Activated T-cell treated with anti-CD3 and anti-CD28 coated beads for 1 hour (primary cell): Measurements from ENCODE around the gene PPP2R1A.

Experiments
- DNase-seq: peaks from one replicate; pipeline ENCODE4 v3.0.0-alpha.2; 2020; ENCODE audit warnings: low read depth

Gene PPP2R1A

DNA sequence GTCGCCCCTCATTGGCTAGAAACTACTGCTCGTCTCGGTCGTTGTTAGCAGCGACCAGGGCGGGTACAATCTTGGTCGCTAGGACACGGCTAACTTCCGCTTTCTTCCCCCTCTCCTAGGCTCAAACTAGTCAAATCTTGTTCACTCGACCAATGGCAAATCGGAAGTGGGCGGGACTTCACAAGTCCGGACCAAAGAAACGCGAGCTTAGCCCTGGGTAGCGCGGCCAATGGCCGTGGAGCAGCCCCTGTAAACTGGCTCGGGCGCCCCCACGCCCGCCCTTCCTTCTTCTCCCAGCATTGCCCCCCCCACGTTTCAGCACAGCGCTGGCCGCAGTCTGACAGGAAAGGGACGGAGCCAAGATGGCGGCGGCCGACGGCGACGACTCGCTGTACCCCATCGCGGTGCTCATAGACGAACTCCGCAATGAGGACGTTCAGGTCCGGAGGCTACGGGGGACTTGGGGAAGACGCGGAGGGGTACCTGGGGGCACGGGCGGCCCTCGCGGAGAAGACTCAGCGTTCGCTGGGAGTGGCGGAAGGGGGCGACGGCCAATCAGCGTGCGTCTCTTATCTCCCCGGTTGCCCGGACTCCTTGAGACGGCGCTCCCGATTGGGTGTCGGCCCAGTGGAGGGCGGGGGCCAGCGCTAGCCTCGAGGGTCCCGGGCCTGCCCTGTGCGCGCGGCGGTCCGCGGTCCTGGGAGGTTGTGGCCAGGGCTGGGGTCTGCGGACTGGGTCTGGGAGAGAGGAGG is at the start of gene PPP2R1A:
Gene PPP2R1A (plus strand): TSS at position 318 of the 752 bp plus-strand sequence. CDS start 45 bp downstream, at position 363.
- peak; percentile 94 for DNase-seq

DNA sequence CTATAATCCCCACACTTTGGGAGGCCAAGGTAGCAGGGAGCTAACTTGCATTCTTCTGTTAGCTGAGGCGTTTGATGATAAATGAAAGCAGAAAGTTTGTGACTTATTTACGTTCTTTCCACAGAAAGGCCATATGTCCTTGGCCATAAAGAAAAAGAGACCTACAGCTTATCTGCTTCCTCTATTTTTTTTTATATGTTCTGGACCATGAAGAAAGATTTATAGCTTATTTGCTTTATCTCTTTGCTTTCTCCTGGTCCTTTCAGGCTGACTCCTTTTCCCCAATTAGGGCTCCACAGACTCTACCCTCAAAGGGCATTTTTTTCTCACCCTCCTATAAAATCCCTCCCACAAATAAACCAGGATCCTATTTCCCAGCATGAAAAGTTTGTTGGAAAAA is 48.6 kb upstream of the PPP2R1A start:
- no peak for DNase-seq

DNA sequence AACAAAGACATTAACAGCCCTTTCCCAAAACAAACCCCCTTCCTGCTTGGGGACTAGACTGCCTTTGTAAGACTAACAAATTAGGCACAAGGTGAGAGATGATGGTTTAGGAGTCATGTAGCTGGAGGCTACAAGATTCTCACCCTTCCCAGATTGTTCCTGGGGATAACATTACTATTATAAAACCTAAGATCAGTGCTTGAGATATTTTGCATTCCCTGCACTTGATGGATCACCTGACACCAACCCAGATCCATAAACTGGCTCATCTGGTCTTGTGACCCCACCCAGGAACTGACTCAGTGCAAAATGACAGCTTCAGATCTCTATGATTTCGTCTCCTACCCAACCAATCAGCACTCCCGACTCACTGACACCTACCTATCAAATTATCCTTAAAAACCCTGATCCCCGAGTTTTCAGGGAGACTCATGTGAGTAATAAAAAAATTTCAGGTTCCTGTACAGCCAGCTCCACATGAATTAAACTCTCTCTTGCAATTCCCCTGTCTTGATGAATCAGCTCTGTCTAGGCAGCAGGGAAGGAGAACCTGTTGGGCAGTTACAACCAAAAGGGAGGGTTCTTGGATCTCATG is 47.8 kb upstream of the PPP2R1A start:
- no peak for DNase-seq

DNA sequence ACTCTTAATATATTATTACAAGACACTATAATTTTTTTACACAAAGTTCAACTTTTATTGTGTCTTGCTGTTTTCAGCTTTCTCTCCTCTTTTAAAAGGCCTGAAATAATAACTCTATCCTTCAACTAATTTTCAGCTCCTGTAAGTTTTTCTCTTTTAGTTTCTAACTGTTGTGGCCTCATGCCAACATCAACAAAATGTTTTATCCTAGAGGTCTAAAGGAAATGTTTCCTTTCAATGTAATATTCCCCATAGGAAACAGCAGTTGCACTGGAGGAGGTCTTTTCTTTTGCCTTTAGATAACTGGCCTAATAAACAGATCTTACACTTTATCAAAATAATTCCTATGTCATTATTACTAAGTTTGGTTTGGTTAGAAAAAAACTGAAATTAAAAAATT is 41.6 kb upstream of the PPP2R1A start:
- no peak for DNase-seq

DNA sequence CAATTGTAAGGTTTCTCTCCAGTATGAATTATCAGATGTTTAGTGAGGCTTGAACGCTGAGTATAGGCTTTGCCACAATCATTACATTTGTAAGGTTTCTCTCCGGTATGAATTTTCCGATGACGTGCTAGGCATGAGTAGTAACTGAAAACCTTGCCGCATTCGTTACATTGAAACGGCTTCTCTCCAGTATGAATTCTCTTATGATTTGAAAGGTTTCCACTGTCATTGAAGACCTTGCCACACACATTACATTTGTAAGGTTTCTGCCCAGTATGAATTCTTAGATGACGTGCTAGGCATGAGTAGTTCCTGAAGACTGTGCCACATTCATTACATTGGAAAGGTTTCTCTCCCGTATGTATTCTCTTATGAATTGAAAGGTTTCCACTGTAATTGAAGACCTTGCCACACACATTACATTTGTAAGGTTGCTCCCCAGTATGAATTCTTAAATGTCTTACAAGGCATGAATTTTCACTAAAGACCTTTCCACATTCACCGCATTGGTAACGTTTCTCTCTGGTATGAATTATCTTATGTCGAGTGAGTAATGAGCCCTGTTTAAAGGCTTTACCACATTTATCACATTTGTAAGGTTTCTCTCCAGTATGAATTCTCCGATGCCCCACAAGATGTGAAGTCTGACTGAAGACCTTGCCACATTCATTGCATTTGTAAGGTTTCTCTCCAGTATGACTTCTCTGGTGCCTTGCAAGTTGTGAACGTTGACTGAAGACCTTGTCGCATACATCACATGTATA is 34.1 kb upstream of the PPP2R1A start:
- DNase-seq, result no peak

DNA sequence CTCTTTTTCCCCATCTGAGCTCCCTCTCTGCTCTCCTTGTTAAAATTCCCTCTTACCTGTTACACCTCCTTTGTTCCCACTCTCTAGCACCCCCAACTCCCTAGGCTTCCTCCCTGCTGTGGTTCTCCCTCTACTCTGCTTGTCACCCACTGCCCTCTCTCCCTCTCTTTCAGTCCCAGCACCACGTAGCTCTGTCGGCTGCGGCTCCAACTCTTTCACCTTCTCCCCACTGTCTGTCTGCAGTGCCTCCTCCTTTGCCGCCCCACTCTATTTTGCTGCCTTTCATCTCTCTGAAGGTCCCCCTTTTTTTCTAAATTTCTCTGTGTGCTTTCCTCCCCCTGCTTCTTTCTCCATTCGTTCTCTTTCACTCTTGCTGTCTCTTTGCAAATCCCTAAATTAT is 19.5 kb upstream of the PPP2R1A start:
- no peak for DNase-seq

DNA sequence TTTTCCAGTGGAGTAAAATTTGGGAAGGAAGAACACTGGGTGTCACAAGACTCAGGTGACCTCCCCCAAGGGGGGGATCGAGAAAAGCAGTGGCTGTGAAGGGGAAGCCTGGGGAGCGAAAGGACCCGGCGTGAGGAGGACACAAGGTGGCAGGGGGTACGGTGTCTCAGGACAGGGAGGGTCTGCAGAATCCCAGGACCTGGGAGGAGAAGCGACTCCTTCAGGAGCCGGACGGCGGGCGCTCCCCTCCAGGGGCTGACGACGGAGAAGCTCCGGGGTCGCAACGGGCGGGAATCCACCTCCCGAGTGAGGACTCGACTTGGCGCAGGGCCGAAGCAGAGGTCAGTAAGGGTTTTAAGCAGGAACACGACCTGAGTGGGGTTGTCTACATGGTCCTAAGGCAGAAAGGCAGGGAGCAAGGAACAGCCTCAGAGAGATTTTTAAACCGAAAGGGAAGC is 19.0 kb upstream of the PPP2R1A start:
- no peak for DNase-seq

DNA sequence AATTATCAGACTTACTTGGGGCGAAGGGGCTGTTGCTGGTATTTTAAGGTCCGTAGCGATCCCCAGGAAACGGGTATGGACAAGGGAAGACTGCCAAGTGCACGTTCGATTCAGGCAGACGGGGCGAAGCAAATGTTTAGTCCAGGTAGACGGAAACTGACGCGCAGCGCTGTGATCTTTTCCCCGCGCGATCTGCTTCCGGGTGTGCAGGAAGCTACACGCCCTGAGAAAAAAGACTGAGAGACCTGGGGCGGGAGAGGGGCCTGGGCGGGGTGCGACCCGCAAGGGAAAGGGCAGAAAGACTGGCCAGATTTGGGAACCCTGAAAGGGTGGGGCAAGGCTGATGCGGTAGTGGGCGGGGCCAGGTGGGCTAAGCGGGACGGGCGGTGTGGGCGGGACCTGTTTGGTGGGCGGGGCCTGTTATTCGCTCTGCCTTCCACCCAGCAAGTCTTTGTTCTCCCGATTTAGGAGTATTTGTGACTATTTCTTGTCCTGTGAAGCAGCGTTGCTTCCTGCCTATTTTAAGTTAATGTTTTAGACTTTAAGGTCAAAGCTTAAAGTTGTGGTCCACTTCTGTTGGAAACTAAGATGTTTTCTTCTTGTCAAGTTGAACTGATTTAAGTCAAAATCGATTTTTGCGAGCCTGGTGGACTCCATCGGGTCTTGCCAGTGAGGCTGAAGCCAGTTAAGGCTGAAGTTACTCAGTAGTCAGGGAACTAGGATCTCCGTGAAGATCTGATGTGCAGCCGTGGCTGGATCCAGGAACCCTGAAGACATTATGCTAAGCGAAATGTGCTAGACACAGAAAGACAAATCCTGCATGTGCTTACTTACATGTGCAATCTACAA is 18.3 kb upstream of the PPP2R1A start, which contains the start of gene ZNF836:
Gene ZNF836 (minus strand): TSS at position 301 of the 849 bp plus-strand sequence. CDS start 3,549 bp downstream, outside the sequence.
- DNase-seq, result peak; percentile 90

DNA sequence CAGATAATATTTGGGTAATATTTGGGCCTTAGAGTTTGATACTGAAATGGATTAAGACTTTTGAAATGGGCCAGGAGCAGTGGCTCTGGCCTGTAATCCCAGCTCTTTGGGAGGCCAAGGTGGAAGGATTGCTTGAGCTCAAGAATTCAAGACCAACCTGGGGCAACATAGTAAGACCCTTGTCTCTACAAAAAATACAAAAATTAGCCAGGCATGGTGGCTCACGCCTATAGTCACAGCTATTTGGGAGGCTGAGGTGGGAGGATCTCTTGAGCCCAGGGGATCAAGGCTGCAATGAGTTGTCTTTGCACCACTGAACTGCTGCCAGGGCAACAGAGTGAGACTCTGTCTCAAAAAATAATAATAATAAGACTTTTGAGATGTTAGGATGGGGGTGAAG is 17.5 kb upstream of the PPP2R1A start:
- DNase-seq, result no peak

DNA sequence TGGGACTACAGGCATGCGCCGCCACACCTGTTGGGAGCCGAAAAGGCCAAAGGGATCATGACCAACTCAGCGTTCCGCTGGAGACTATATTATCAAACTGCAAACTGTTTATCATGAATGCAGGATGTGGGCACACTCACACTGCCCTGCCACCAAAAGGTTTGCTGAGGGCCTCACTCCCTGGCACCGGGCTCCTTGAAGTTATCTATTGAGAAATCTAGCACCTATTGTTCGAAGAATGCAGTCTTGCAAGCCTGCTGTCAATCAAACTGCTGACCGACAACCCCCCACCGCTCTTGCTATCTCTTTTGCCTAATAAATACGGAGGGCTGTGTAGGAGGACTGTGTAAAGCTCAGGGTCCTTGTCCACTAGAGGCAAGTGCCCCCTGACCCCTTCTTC is 13.3 kb upstream of the PPP2R1A start:
- DNase-seq, result no peak

DNA sequence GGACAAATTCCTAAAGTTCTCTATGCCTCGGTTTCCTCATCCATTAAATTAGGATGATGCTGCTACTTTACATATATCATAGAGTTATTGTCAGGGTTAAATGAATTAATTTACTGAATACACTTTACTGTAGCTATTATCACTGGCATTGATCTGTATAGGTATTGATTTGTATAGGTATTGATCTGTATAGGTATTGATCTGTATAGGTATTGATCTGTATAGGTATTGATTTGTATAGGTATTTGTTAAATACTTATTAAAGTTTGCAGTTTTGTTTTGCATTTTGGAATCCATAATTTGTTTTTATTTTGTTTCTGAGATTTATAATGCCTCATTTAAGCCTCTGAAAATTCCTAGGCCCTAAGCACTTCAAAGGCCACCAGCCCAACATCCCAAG is 2.4 kb upstream of the PPP2R1A start:
- no peak for DNase-seq

DNA sequence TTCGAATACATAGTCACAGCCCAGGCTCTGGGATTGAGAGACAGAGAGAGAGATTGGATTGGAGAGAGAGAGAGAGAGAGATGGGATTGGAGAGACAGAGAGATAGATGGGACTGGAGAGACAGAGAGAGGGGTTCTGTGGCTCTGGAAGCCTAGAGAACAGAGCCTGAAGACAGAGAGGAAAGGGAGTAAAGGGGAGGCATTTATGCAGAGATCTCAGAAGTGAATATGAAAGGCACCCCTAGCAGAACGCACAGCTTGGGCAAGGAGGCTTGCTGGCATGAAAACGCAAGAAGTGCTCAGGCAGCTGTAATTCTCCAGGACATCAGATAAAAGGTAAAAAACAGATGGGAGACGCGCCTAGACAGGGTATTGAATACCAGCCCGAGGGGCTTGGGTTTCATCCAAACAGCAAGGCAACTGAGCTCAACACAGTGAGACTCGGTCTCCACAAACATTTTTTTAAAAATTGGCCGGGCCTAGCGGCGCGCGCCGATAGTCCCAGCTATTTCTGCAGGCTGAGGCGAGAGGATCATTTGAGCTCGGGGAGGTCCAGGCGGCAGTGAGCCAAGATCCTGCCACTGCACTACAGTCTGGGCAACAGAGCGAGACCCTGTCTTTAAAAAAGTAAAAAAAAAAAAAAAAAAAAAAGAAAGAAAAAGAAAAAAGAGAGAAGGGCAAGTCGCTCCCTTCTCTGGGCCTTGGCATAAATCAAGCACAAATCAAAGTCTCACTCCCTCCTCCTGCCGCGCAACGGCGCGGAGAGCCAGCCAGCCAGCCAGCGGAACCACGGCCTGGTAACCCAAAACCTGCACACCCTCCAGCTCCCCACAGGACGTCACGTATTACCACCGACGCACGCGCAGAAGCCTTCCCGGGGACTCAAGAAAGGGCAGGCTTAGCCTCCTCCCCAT is 774 bp upstream of the PPP2R1A start:
- DNase-seq, result peak; percentile 98

DNA sequence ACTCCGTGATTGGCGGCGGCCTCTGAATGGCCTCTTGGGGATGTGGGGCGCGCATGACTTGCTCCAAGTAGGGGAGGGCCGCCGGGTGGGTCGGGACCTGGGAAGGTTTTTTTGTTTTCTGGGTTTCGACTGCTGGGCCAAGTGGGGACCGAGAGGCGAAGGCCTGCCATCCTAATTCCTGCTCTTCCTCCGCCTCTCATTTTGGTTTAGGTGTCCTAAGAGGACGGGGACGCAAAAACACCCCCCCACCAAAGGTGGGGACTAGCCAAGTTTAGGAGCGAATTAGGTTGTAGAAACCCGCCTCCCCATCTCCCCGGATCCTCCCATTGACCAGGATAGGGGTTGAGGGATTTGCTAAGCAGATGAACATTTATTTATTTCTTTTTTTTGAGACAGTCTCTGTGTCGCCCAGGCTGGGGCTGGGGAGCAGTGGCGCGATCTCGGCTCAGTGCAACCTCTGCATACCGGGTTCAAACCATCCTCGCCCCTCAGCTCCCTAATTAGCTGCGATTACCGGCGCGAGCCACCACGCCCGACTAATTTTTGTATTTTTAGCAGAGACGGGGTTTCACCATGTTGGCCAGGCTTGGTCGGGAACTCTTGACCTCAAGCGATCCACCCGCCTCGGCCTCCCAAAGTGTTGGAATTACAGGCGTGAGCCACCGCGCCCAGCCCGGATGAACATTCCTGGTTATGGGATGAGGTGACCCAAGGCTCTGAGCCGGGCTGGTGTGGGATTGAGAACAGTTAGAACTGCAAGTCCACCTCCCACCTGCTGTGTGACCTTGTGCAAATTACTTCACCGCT is 838 bp downstream of the PPP2R1A start:
- no peak for DNase-seq

DNA sequence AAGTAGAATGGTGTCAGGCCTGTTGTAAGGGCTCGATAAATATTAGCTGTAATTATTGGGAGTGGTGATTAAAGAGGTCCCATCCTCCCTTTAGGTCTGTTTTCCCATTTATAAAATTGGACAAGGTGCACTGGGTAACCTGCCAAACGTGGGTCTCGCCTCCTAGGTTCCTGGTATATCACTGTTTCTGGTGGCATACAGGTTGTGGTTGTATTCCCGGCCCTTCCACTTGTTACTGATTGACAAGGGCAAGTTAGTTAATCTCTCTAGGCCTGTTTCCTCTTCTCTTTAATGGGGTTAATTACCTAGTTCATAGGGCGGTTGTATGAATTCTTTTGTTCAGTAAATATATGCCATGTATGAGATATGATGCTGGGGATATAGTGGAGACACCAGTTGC is 1.5 kb downstream of the PPP2R1A start:
- no peak for DNase-seq

DNA sequence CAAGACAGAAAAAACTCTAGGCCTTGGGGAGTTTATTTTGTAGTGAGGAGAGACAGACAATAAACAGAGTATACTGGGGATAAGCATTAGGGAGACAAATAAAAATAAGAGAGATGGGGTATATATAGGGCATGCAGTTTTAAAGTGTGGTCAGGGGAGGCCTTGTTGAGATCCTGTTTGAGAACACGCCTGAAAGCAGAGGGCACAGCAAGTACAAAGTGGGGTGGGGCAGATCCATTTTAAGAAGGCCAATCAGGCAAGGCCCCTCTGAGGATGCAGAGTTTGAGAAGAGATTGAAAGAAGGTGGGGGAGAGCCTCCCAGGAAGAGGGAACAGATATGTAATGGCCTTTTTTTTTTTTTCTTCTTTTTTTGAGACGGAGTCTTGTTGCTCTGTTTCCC is 2.1 kb downstream of the PPP2R1A start:
- no peak for DNase-seq

DNA sequence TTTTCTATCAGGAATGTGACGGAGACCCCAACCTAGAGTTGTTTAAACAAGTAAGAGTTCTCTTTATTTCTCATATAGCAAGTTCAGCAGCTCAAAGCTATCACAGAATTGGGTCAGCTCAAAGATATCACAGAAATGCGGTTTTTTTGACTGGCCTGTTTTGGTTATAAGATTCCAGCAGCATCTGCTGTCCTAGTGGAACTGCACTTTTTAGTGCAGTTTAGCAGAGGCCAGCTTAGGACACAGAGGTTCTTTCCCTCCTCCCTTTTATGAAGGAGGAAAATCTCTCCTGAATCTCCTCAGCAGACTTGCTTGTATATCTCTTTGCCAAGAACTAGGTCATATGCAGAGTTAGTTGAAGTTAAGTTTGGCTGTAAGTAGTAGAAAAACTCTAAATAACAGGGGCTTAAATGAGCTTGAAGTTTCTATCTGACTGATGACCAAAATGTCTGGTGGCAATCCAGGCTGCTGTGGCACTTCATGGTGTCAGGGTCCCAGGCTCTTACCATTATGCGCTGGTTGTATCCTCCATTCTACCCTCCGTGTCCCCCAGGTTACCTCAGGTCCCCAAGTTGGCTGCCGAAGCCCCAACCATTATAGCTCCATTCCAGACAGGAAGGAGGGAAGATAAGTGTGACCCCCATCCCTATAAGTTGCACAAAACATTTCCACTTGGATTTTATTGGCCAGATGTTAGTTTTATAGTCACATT is 6.6 kb downstream of the PPP2R1A start:
- no peak for DNase-seq

DNA sequence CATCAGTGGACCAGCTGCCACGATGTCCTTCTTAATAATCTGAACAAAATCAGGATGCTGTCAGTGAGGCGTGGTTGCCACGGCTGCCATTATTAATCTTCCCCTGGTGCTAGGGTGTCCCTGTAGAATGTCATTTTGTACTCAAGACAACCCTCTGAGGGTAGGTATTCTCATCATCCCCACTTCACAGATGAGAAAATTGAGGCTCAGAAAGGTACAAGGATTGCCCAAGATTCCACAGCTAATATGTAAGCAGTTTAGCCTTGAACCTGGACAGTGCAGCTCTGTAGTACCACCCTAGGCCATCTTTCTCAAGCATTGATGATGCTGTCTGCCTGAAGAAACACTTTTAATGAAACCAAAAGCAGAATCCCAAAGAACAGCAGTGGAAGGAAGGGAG is 8.1 kb downstream of the PPP2R1A start:
- DNase-seq, result no peak

DNA sequence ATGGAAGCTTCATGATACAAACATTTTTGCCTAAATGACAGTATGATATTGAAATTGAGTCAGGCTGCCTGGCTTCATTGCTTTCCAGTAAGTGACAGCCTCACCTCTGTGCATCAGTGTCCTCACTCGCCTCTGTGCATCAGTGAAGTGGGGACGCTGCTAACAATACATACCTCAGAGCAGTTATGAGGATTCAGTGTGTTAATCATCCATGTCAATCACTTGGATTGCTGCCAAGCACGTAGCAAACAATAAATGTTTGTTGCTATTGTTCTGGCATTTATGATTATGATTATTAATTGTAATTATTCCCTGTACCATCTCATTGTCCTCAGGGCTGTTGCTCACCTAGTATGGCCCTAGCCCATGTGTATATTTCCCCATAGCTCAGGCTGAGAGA is 8.8 kb downstream of the PPP2R1A start:
- no peak for DNase-seq

DNA sequence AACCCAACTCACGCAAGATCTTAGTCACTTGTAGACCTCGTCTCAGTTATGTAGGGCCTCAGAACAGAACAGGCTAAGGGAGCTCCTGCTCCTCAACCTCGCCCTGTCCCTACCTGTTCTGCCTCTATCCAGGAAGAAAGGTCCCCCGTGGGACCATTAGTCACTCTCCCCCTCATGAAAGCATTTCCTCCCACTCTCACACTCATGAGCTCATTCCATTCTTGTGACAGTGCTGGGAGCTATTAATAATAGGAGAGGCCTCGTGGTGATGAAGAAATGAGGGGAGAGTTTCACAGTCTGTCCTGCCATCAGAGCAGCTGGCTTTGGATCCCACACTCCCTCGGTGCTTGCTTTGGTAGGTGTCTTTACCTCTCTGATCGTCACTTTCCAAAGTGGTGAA is 10.2 kb downstream of the PPP2R1A start:
- DNase-seq, result no peak
